ENCODE data around the gene SDHA. TPM values are rescaled to one million over a fixed set of nuclear protein-coding genes. Genes with fewer than 3 reads are reported as not detected.

SDHA gene
- total RNA-seq, 1 experiment from 2014 or later = 171 TPM

DNA sequence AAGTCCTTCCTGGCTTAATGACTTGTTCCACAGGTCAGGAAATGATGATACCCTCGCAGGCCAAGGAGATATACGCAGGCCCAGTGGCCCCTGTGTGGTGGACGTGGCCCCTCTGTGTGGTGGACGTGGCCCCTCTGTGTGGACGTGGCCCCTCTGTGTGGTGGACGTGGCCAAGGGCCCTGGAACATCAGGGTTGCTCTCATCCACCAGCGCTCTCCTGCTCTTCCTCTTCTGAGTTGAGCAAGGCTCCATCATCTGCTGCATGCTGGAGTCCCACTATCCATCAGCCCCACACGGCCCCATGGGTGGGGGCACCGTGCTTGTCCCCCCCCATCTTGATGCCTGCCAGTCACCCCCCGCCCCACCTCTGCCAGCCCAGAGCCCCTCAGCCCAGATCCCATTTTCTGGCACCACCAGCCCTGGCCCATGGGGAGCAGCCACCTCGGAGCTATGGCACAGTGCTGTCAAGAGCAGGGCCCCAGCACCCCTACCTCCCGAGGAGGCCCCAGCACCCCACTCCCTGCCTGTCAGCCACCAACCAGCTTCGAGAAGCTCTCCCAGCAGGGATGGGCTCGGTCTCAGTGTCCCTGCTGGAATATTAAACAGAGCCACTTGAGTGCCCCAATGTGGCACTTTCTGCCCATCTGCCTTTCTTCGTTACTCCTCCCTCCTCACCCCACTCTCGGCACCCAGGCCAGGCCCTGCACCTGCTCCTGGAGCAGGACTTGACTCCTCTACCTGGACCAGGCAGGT, 18.7 kb upstream of the SDHA start:
- no peaks in the 10 kb centered on the region for H3K27me3 ChIP-seq (ENCODE audit: control insufficient read depth, insufficient read depth, low read length)
- no peak overlapping the region for H3K4me3 ChIP-seq (ENCODE audit: low read depth in 2 of 2, low read length in 2 of 2)
- intact Hi-C loops (cut with micrococcal nuclease; ENCODE audit: unreplicated experiment) = no loop called here
- CTCF ChIA-PET = interaction anchor here (0.7 kb wide), 1 partner anchor 792 kb away, joined by 8 read pairs; no protein-coding TSS in a partner anchor
- H3K9me3 ChIP-seq (ENCODE audit: control insufficient read depth, insufficient read depth, low read depth, low read length) = no peaks in the 10 kb centered on the region
- H3K4me1 ChIP-seq (ENCODE audit: control insufficient read depth, insufficient read depth, low read length) = peaks cover 4% of the 10 kb centered on the region; the same call in 1 of the 2 replicates
- H3K27ac ChIP-seq (ENCODE audit: low read length) = no peak overlapping the region
- H3K36me3 ChIP-seq (ENCODE audit: control insufficient read depth, insufficient read depth, low read length) = no peaks in the 10 kb centered on the region
- in situ Hi-C loops (cut with HindIII; ENCODE audit: low pct_unique_long_range_greater_than_20kb, low sequenced_read_pairs) = no loop called here
- DNase-seq (ENCODE audit: low read depth, low spot score) (no peak), ATAC-seq (no peak)
- POLR2A ChIA-PET = no interaction called here
- no TSS peak for BruUV-seq (replicated peaks)
- TF ChIP-seq POLR2AphosphoS5 (IDR thresholded peaks at IDR 0.05; ENCODE audit: low read depth, low read length) (no peak), SIN3A (IDR thresholded peaks at IDR 0.05; ENCODE audit: borderline replicate concordance, insufficient read depth, low read depth, low read length) (no peak), TCF7L2 (IDR thresholded peaks at IDR 0.05; ENCODE audit: low read depth, low read length) (no peak)
- TF ChIP-seq, protein P1, sequence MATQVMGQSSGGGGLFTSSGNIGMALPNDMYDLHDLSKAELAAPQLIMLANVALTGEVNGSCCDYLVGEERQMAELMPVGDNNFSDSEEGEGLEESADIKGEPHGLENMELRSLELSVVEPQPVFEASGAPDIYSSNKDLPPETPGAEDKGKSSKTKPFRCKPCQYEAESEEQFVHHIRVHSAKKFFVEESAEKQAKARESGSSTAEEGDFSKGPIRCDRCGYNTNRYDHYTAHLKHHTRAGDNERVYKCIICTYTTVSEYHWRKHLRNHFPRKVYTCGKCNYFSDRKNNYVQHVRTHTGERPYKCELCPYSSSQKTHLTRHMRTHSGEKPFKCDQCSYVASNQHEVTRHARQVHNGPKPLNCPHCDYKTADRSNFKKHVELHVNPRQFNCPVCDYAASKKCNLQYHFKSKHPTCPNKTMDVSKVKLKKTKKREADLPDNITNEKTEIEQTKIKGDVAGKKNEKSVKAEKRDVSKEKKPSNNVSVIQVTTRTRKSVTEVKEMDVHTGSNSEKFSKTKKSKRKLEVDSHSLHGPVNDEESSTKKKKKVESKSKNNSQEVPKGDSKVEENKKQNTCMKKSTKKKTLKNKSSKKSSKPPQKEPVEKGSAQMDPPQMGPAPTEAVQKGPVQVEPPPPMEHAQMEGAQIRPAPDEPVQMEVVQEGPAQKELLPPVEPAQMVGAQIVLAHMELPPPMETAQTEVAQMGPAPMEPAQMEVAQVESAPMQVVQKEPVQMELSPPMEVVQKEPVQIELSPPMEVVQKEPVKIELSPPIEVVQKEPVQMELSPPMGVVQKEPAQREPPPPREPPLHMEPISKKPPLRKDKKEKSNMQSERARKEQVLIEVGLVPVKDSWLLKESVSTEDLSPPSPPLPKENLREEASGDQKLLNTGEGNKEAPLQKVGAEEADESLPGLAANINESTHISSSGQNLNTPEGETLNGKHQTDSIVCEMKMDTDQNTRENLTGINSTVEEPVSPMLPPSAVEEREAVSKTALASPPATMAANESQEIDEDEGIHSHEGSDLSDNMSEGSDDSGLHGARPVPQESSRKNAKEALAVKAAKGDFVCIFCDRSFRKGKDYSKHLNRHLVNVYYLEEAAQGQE (IDR thresholded peaks at IDR 0.05; ENCODE audit: insufficient read depth in 1 of 2, low read depth in 2 of 2, low read length in 1 of 2) = no peak
- TF ChIP-seq, protein P2, sequence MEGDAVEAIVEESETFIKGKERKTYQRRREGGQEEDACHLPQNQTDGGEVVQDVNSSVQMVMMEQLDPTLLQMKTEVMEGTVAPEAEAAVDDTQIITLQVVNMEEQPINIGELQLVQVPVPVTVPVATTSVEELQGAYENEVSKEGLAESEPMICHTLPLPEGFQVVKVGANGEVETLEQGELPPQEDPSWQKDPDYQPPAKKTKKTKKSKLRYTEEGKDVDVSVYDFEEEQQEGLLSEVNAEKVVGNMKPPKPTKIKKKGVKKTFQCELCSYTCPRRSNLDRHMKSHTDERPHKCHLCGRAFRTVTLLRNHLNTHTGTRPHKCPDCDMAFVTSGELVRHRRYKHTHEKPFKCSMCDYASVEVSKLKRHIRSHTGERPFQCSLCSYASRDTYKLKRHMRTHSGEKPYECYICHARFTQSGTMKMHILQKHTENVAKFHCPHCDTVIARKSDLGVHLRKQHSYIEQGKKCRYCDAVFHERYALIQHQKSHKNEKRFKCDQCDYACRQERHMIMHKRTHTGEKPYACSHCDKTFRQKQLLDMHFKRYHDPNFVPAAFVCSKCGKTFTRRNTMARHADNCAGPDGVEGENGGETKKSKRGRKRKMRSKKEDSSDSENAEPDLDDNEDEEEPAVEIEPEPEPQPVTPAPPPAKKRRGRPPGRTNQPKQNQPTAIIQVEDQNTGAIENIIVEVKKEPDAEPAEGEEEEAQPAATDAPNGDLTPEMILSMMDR (IDR thresholded peaks at IDR 0.05) = no peak

DNA sequence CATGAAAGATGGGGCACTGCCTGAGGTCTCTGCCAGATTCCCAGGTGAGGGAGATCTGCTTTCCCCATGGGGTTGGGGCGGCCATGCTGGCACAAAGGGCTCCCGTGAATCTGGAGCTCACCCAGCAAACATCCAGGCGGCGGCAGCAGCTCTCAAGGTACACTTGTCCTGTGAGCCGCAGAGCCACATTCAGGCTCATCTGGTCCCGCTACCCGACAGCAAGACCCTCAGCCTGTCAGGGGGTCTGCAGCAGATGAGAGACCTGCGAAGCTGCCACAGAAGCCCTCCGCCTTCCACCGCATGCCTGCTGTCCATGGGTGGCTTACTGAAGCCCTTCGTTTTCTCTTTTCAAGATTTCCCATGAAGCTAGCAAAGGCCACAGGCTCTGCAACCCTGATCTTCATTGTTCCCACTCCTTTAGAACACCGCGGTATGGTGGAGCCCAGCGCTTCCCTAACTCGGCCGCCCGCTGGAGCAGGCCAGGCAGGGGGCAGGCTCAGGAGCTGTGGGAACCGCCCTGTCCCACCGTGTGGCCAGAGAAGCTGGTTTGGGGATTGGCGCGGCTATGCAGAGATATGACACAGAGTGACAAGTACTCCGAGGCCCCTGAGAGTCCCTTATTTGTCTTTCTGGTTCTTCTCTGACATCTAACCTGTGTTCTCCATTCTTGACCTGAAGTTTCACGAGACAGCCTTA, 18.0 kb upstream of the SDHA start:
- no TSS peak for BruUV-seq (replicated peaks)
- CTCF ChIA-PET = interaction anchor here (0.7 kb wide), 1 partner anchor 792 kb away, joined by 8 read pairs; no protein-coding TSS in a partner anchor
- ATAC-seq (no peak), DNase-seq (ENCODE audit: low read depth, low spot score) (no peak)
- no peak overlapping the region for H3K4me3 ChIP-seq (ENCODE audit: low read depth in 2 of 2, low read length in 2 of 2)
- in situ Hi-C loops (cut with HindIII; ENCODE audit: low pct_unique_long_range_greater_than_20kb, low sequenced_read_pairs) = no loop called here
- no peaks in the 10 kb centered on the region for H3K9me3 ChIP-seq (ENCODE audit: control insufficient read depth, insufficient read depth, low read depth, low read length)
- H3K4me1 ChIP-seq (ENCODE audit: control insufficient read depth, insufficient read depth, low read length) = peaks cover 4% of the 10 kb centered on the region; the same call in 1 of the 2 replicates
- TF ChIP-seq TCF7L2 (IDR thresholded peaks at IDR 0.05; ENCODE audit: low read depth, low read length) = no peak
- TF ChIP-seq, protein P2 (IDR thresholded peaks at IDR 0.05) = no peak
- TF ChIP-seq SIN3A (IDR thresholded peaks at IDR 0.05; ENCODE audit: borderline replicate concordance, insufficient read depth, low read depth, low read length) = no peak
- TF ChIP-seq, protein P1 (IDR thresholded peaks at IDR 0.05; ENCODE audit: insufficient read depth in 1 of 2, low read depth in 2 of 2, low read length in 1 of 2) = no peak
- POLR2A ChIA-PET = no interaction called here
- no peaks in the 10 kb centered on the region for H3K27me3 ChIP-seq (ENCODE audit: control insufficient read depth, insufficient read depth, low read length)
- intact Hi-C loops (cut with micrococcal nuclease; ENCODE audit: unreplicated experiment) = no loop called here
- H3K36me3 ChIP-seq (ENCODE audit: control insufficient read depth, insufficient read depth, low read length) = no peaks in the 10 kb centered on the region
- H3K27ac ChIP-seq (ENCODE audit: low read length) = no peak overlapping the region

Data from Panc1 (cell line).